ENCODE data around the gene PPP2R3B. TPM values are rescaled to one million over a fixed set of nuclear protein-coding genes. Genes with fewer than 3 reads are reported as not detected.
"Not testable (repeated sequence)": the region's sequence is repeated elsewhere in the genome, so short reads cannot be mapped to it uniquely, and the experiment has no call there.

Gene PPP2R3B
- polyA plus RNA-seq, 1 donor (not counting 4 experiments of a cell fraction or from before 2014, with no cell fraction given): 6.6 TPM

- no peaks in the 10 kb centered on the region for H3K9me3 ChIP-seq (ENCODE audit: control insufficient read depth, low read depth, low read length)
- H3K27ac ChIP-seq (ENCODE audit: control insufficient read depth, insufficient read depth, low read length): no peak overlapping the region
- dilution Hi-C loops (cut with MboI; ENCODE audit: extremely low pct_ligation_motif_present, low sequenced_read_pairs): no loop called here
- no peaks in the 10 kb centered on the region for H3K79me2 ChIP-seq (ENCODE audit: control insufficient read depth, insufficient read depth, low read length)
- FAIRE-seq: no peak
- peaks cover 1 to 3% of the 10 kb centered on the region in 2 experiments for H3K36me3 ChIP-seq (ENCODE audit: control insufficient read depth in 2 of 2, extremely low read depth in 1 of 2, insufficient read depth in 2 of 2, low read length in 2 of 2)
- H3K27me3 ChIP-seq (ENCODE audit: control insufficient read depth, extremely low read depth, insufficient read depth, low read length): no peaks in the 10 kb centered on the region
- DNase-seq (ENCODE audit: low read depth, low spot score): no peak
- H3K9ac ChIP-seq (ENCODE audit: control insufficient read depth, extremely low read depth, insufficient read depth, low read length): no peak overlapping the region
- no peak overlapping the region for H3K4me3 ChIP-seq (ENCODE audit: control insufficient read depth in 2 of 3, extremely low read depth in 1 of 3, insufficient read depth in 2 of 3, low read depth in 1 of 3, low read length in 3 of 3)
- H3K4me2 ChIP-seq (ENCODE audit: control insufficient read depth, extremely low read depth, insufficient read depth, low read depth, low read length): no peak overlapping the region
- no peaks in the 10 kb centered on the region for H3K4me1 ChIP-seq (ENCODE audit: control insufficient read depth, extremely low read depth, insufficient read depth, low read length)
- H3K9me1 ChIP-seq (ENCODE audit: control insufficient read depth, extremely low read depth, insufficient read depth, low read length): no peaks in the 10 kb centered on the region
- TF ChIP-seq EZH2 (IDR thresholded peaks at IDR 0.05; ENCODE audit: low read length) (no peak), CTCF (optimal IDR thresholded peaks at IDR 0.05 in 1 of 3, IDR thresholded peaks at IDR 0.05 in 1 of 3, conservative IDR thresholded peaks at IDR 0.05 in 1 of 3; ENCODE audit: extremely low read depth in 1 of 3, insufficient read depth in 2 of 3, low read length in 3 of 3) (no peak)
- H4K20me1 ChIP-seq (ENCODE audit: control insufficient read depth, extremely low read depth, insufficient read depth, low read length): no peaks in the 10 kb centered on the region
- no peak overlapping the region for H2AFZ ChIP-seq (ENCODE audit: control insufficient read depth, low read length)
Measured at GRCh38 chrX:351736-352135, 35.0 kb downstream of the PPP2R3B start.

- H4K20me1 ChIP-seq (ENCODE audit: control insufficient read depth, extremely low read depth, insufficient read depth, low read length); dilution Hi-C loops (cut with MboI; ENCODE audit: extremely low pct_ligation_motif_present, low sequenced_read_pairs); H3K79me2 ChIP-seq (ENCODE audit: control insufficient read depth, insufficient read depth, low read length); FAIRE-seq; H2AFZ ChIP-seq (ENCODE audit: control insufficient read depth, low read length); H3K36me3 ChIP-seq (ENCODE audit: control insufficient read depth in 2 of 2, extremely low read depth in 1 of 2, insufficient read depth in 2 of 2, low read length in 2 of 2); H3K27me3 ChIP-seq (ENCODE audit: control insufficient read depth, extremely low read depth, insufficient read depth, low read length); H3K4me2 ChIP-seq (ENCODE audit: control insufficient read depth, extremely low read depth, insufficient read depth, low read depth, low read length); H3K4me1 ChIP-seq (ENCODE audit: control insufficient read depth, extremely low read depth, insufficient read depth, low read length); H3K9me3 ChIP-seq (ENCODE audit: control insufficient read depth, low read depth, low read length); H3K9me1 ChIP-seq (ENCODE audit: control insufficient read depth, extremely low read depth, insufficient read depth, low read length); H3K9ac ChIP-seq (ENCODE audit: control insufficient read depth, extremely low read depth, insufficient read depth, low read length); DNase-seq (ENCODE audit: low read depth, low spot score); H3K27ac ChIP-seq (ENCODE audit: control insufficient read depth, insufficient read depth, low read length); H3K4me3 ChIP-seq (ENCODE audit: control insufficient read depth in 2 of 3, extremely low read depth in 1 of 3, insufficient read depth in 2 of 3, low read depth in 1 of 3, low read length in 3 of 3): not testable (repeated sequence)
Measured at GRCh38 chrX:351324-351641, 35.4 kb downstream of the PPP2R3B start.

- dilution Hi-C loops (cut with MboI; ENCODE audit: extremely low pct_ligation_motif_present, low sequenced_read_pairs): no loop called here
- no peak overlapping the region for H2AFZ ChIP-seq (ENCODE audit: control insufficient read depth, low read length)
- peaks cover 0 to 1% of the 10 kb centered on the region in 2 experiments for H3K36me3 ChIP-seq (ENCODE audit: control insufficient read depth in 2 of 2, extremely low read depth in 1 of 2, insufficient read depth in 2 of 2, low read length in 2 of 2)
- no peak overlapping the region for H3K4me2 ChIP-seq (ENCODE audit: control insufficient read depth, extremely low read depth, insufficient read depth, low read depth, low read length)
- H3K79me2 ChIP-seq (ENCODE audit: control insufficient read depth, insufficient read depth, low read length): no peaks in the 10 kb centered on the region
- TF ChIP-seq CTCF (optimal IDR thresholded peaks at IDR 0.05 in 1 of 3, IDR thresholded peaks at IDR 0.05 in 1 of 3, conservative IDR thresholded peaks at IDR 0.05 in 1 of 3; ENCODE audit: extremely low read depth in 1 of 3, insufficient read depth in 2 of 3, low read length in 3 of 3) (no peak), EZH2 (IDR thresholded peaks at IDR 0.05; ENCODE audit: low read length) (no peak)
- H3K27me3 ChIP-seq (ENCODE audit: control insufficient read depth, extremely low read depth, insufficient read depth, low read length): no peaks in the 10 kb centered on the region
- H3K4me1 ChIP-seq (ENCODE audit: control insufficient read depth, extremely low read depth, insufficient read depth, low read length): no peaks in the 10 kb centered on the region
- FAIRE-seq (no peak), DNase-seq (ENCODE audit: low read depth, low spot score) (no peak)
- no peak overlapping the region for H3K27ac ChIP-seq (ENCODE audit: control insufficient read depth, insufficient read depth, low read length)
- H3K9me1 ChIP-seq (ENCODE audit: control insufficient read depth, extremely low read depth, insufficient read depth, low read length): no peaks in the 10 kb centered on the region
- no peaks in the 10 kb centered on the region for H4K20me1 ChIP-seq (ENCODE audit: control insufficient read depth, extremely low read depth, insufficient read depth, low read length)
- no peak overlapping the region for H3K4me3 ChIP-seq (ENCODE audit: control insufficient read depth in 2 of 3, extremely low read depth in 1 of 3, insufficient read depth in 2 of 3, low read depth in 1 of 3, low read length in 3 of 3)
- no peak overlapping the region for H3K9ac ChIP-seq (ENCODE audit: control insufficient read depth, extremely low read depth, insufficient read depth, low read length)
- no peaks in the 10 kb centered on the region for H3K9me3 ChIP-seq (ENCODE audit: control insufficient read depth, low read depth, low read length)
Measured at GRCh38 chrX:350534-351323, 36.0 kb downstream of the PPP2R3B start.
